ENCODE results near the gene KANSL3.
"Not testable (repeated sequence)": the region's sequence is repeated elsewhere in the genome, so short reads cannot be mapped to it uniquely, and the experiment has no call there.

KANSL3 gene

GRCh38 chr2:96638144-96639121 lies at the start of gene KANSL3:
KANSL3 (minus strand) TSS chr2:96638312; CDS start chr2:96637135, 1,177 bp downstream.
- peak; percentile 91 for DNase-seq

GRCh38 chr2:96687266-96687665 lies 49.2 kb upstream of the KANSL3 start:
- no peak for DNase-seq

- no peak for DNase-seq
Measured at GRCh38 chr2:96685577-96686459, 47.7 kb upstream of the KANSL3 start.

GRCh38 chr2:96684883-96685576 lies 46.9 kb upstream of the KANSL3 start:
- no peak for DNase-seq

DNA sequence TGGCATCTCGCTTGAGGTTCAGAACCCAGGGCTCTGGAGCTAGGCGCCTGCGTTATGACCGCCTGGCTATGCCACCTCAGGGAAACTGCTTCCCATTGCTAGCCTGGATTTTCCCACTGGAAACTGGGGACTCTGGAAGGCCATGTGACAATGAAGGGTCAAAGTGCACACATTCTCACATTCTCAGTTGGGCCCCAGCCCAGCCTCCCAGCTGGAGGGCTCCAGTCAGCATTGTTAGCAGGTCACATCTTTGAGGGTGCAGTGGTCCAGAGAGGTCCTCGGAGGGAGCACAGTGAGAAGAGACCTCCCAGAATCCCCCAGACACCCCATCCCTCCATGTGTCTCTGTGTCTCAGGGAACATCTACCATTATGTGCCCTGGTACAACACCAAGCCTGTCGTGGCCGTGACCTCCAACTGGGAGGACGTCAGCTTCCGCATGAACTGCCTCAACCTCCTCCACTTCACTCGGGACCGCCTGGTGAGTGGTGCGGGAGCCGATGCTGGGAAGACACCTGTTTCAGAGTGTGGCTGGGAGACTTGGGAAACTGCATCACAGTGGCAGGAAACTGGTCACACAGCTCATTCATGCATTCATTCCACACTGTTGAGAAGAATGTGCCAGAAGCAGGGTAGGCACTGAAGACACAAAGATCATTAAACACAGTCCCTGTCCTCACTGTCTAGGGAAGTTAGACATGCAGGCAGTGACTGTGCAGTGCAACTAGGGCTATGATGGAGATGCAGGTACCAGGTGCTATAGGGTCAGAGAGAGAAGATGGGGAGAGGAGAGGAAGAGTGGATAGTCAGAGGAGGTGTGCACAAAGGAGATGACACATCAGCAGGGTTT lies 46.1 kb upstream of the KANSL3 start:
- no peak for DNase-seq

- no peak for DNase-seq
Measured at GRCh38 chr2:96683307-96683706, 45.2 kb upstream of the KANSL3 start.

GRCh38 chr2:96681540-96681939 lies 43.4 kb upstream of the KANSL3 start:
- DNase-seq, result no peak

- DNase-seq, result no peak
Measured at GRCh38 chr2:96680561-96681141, 42.5 kb upstream of the KANSL3 start.

- no peak for DNase-seq
Measured at GRCh38 chr2:96679848-96680247, 41.7 kb upstream of the KANSL3 start.

DNA sequence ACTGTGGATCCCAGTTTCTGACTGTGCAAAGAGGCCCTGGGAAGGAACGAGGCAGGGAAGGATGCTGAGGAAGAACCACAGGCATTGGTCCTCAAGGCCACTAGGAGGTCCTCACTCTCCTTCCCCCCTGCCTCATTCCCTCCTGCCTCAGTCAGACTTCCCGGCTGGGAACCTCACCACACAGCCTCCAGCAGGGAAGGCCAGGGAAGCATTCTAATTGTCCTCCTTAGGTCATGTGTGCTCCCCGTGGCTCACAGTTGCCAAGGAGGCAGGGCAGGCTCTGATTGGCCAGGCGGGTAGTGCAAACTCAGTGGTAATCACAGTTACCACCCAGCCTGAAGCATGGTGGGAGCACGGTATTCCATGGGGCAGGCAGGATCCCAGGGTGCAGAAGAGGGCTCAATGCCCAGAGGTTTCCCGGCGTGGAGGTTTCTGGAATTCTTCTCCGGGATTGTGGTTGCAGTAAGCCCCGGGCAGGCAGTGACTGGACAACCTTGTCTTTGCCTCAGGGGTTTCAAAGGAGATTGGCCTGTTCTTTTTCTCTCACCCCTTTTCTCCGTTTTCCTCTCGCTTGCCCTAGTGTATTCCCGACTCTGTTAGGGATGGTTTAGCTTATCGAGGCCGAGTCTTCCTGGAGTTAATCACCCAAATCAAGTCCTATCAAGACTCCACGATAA lies 31.6 kb upstream of the KANSL3 start:
- no peak for DNase-seq

DNA sequence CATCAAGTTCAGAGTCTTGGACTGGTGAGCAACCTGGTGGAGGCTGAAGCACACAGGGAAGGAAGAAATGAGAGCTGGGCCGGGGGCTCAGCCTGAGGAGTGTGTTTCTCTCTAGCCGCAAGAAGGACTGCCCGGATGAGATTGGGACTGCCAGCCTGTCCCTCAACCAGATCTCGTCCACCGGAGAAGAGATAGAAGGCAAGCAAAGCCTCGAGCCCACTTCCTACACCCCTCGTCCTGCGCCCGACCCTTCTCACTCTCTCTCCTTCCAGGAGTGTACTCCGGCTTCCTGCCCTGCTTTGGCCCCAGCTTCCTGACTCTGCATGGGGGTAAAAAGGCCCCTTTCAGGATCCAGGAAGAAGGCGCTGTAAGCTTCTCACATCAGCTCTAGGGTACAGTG lies 30.7 kb upstream of the KANSL3 start:
- DNase-seq, result no peak

- DNase-seq, result not testable (repeated sequence)
Measured at GRCh38 chr2:96665717-96666116, 27.6 kb upstream of the KANSL3 start.

DNA sequence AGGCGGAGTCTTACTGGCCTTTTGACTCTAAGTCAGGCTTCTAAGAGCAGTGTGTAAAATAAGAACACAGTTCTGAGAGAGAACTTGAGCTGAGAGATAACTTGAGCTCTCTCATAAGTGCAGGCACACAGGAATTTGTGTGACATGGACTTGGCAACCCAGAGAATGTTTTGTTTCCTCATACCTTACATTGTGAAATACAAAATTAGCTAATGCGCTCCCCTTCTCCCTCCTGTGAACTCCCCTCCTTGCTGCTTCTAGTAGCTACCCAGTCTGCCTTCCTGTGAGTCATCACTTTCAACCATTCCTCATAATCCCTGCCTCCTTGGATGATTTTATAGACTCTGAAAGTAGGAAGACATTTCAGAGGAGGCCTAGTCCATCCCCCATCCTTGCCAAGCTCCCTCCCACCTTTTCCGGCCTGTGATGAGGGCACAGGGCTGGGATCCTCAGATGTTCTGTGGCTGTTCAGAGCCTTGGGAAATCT lies 27.0 kb upstream of the KANSL3 start:
- DNase-seq, result no peak

- DNase-seq, result no peak
Measured at GRCh38 chr2:96664366-96664925, 26.3 kb upstream of the KANSL3 start.

DNA sequence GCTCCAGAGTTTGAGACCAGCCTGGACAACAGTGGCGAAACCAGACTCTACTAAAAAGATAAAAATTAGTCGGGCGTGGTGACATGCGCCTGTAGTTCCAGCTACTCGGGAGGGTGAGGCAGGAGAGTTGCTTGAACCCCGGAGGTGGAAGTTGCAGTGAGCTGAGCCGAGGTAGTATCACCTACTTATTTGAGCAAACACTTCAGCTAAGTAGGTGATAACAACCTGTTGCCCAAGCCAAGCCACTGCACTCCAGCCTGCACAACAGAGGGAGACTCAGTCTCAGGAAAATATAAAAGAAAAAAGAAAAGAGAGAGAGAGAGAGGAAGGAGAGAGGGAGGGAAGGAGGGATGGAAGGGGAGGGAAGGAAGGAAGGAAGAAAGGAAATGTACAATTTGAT lies 25.7 kb upstream of the KANSL3 start:
- DNase-seq, result no peak

GRCh38 chr2:96663177-96663576 lies 25.1 kb upstream of the KANSL3 start:
- no peak for DNase-seq

DNA sequence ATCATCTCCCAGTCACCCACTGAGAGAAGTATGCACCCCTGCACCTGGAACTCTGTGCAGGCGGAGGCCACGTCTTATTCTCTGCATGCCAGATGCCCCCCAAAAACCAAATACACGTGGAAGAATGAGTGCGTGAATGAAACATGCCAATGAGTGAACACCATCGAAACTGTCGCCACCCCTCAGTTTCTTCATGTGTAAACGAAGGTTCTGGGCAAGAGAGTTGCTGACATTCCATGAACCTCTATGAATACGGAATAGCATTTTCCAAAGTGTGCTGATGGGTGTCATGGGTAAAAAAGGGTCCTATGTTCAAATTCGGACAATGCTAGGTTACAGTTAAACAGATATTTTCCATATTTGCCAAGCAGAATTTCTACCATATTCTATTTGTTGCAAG lies 24.2 kb upstream of the KANSL3 start:
- DNase-seq, result no peak

- no peak for DNase-seq
Measured at GRCh38 chr2:96661324-96661723, 23.2 kb upstream of the KANSL3 start.

GRCh38 chr2:96656540-96656939 lies 18.4 kb upstream of the KANSL3 start:
- DNase-seq, result no peak

DNA sequence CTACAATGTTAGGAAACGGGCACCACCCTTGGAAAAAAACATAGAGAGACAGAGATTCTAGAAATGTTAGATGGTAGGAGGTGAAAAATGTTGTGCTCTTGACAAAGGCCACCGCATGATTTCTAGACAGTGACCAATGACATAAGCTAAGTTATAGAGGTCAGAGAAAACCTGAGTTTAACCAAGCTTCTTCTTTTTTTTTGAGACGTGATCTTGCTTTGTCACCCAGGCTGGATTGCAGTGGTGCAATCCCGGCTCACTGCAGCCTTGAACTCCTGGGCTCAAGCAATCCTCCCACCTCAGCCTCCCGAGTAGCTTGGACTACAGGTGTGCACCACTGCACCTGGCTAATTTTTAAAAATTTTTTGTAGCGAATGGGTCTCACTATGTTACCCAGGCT lies 17.4 kb upstream of the KANSL3 start:
- DNase-seq, result no peak

DNA sequence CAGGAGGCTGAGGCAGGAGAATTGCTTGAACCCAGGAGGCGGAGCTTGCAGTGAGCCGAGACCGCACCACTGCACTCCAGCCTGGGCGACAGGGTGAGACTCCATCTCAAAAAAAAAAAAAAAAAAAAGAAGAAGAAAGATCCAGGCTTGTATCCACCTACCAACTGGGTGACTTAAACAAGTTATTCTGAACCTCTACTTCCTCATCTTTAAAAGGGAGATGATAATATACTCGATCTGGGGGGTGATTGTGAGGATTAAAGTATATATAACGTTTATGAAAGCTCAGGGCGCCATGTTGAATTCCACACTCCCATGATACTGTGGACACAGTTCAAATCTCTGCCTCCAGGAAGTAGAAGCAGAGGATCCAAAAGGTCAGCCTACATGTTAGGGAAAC lies 16.7 kb upstream of the KANSL3 start:
- not testable (repeated sequence) for DNase-seq

All from stimulated activated CD4-positive, alpha-beta T cell treated with anti-CD3 and anti-CD28 coated beads, Interleukin-15, amount 100 ng/mL, for 24 hours (primary cell).